Retinal pigment epithelial cell (primary cell): ENCODE measurements around the gene NEDD8.
A peak's percentile ranks its signal among the peaks of the same experiment; 100 is the strongest.
"Not testable (repeated sequence)": the region's sequence is repeated elsewhere in the genome, so short reads cannot be mapped to it uniquely, and the experiment has no call there.

Experiments
- DNase-seq: peaks from one replicate; pipeline ENCODE4 v3.0.0-alpha.2; 2010; ENCODE audit warnings: low read depth
- H3K4me3 ChIP-seq: 2 replicates; pipeline ENCODE4 v1.5.1; 2011; ENCODE audit warnings: mild to moderate bottlenecking, low read length, control low read depth, moderate library complexity
- CTCF ChIP-seq: conservative IDR thresholded peaks from 2 replicates; pipeline ENCODE4 v1.5.1; 2011; ENCODE audit warnings: low read depth, low read length, control low read depth, inconsistent platforms

The NEDD8 gene

DNA sequence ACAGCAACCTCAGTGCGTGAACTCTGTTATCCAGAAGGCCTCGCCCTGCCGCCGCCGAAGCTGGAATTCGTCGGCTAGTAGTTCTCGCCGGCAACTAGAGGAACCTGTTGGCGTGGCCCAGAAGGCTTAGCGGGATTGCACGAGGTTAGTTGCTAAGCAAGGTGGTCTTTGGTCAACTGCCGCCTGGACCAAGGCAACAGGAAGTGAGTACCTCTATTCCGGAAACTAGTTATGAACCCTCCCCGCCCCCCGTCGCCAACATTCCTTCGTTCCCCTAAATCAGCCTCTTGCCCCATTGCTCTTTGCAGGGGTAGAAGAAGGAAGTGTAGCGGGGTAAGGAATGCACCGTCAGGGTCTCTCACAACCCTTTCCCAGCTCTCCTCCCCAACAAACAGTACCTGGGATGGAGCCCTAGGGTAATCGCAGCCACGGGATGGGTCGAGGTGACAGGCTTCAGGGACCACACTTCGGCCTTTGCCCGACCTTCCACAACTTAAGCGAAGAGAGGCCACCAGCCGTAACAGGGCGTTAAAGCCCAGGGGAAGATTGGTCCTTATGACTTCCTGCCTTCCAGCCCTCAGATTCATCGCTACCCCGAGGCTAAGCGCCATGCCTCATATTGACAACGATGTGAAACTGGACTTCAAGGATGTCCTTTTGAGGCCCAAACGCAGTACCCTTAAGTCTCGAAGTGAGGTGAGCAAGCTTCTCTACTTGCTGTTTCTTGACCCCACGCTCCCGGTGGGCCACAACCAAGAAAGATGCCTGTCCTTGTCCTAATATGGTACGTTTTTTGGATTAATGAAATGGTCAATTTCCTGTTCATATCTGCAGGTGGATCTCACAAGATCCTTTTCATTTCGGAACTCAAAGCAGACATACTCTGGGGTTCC, 724 bp upstream of the NEDD8 start, which contains the start of gene GMPR2:
Gene GMPR2, plus strand, starts transcription at position 285 of the 893 bp plus-strand sequence. Its CDS starts 325 bp downstream, at position 610.
- H3K4me3 ChIP-seq = peak within 1 kb of the TSS; percentile 89
- no peak for DNase-seq
- no peak for TF ChIP-seq CTCF

DNA sequence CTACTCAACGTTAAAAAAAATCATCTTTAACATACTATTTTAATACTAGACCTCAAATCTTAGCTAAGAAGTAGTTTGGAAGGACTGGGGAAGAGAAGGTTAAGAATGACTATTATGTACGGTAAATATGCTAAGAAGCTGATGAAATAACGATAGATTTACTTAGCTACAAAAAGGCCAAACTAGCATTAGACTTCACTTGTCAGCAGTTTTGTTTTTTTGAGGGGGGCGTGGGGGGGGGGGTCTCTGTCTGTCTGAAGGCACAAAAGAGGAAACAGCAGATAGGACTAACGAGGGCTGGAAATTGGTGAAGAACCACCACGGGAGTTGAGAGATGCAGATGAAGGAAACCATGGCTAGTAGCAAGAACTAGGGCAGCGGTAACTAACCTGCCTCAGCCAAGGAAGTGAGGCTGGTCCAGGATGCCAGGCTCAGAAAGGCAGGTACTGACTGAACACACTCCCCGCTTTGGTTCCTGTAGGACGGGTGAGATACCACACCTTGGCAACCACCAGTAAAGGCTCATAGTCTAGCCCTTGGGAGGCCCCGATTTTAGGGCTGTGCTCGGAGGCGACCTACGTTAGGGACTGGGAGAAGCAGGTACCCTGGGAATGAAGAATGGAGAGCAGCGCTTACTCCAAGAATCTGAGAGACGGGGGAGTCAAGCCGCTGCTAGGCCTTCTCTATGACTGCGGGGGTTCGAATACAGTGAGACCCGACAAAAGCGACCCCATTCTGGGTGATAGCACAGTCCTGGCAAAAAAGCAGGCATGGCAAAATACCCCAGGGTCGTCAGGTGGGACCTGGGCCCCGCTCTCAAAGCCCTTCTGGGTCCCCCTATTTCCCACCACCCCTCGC, 675 bp downstream of the NEDD8 start:
- peak overlapping the region; percentile 89 for H3K4me3 ChIP-seq
- TF ChIP-seq CTCF = no peak
- no peak for DNase-seq

- DNase-seq = no peak
- no peak for TF ChIP-seq CTCF
- no peak overlapping the region for H3K4me3 ChIP-seq
Measured at GRCh38 chr14:24228902-24229301, 3.3 kb downstream of the NEDD8 start.

- no peak for DNase-seq
- H3K4me3 ChIP-seq = no peak overlapping the region
- TF ChIP-seq CTCF = no peak
Measured at GRCh38 chr14:24226473-24226872, 5.7 kb downstream of the NEDD8 start.

GRCh38 chr14:24224618-24225071, 7.5 kb downstream of the NEDD8 start:
- peak; percentile 47 for DNase-seq
- no peak for TF ChIP-seq CTCF
- no peak overlapping the region for H3K4me3 ChIP-seq

- not testable (repeated sequence) for DNase-seq, H3K4me3 ChIP-seq
Measured at GRCh38 chr14:24222987-24223386, 9.2 kb downstream of the NEDD8 start.

DNA sequence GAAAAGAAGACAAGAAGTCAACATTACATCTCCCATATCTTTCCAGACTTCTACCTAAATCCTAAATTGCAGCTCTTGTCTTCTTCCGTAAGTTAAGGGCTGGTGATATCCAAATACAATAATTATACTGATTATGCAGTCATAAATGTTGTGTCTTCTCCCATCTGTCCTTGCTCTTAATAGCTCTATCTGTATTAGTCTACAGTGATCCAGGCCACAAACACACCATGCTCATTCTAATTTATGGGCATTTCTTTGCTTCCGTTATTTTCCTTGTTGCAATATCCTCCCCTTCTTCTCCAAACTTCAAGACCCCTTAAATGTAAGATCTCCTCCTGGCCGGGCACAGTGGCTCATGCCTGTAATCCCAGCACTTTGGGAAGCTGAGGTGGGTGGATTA, 12.6 kb downstream of the NEDD8 start:
- no peak for DNase-seq
- no peak for TF ChIP-seq CTCF
- H3K4me3 ChIP-seq = no peak overlapping the region
